Heart left ventricle (tissue), 13 donors: ENCODE data around the gene NOS1AP.

Source experiments
- POLR2A ChIP-seq, 2 donors: fragments of 450-650 bp; IDR thresholded peaks; one replicate each; pipeline ENCODE4 v1.6.1; 2017; ENCODE audit warnings: antibody characterized with exemption in 2 of 2, mild to moderate bottlenecking in 2 of 2, moderate library complexity in 2 of 2
- TF ChIP-seq, protein P1 (sequence below), 12 donors: fragments of 200-600 bp; sonication (generic) in 4 of 12; IDR thresholded peaks; one replicate each; pipeline versions ENCODE4 v1.5.0 to v1.8.0; 2018 to 2022; ENCODE audit warnings: antibody characterized with exemption in 12 of 12, mild to moderate bottlenecking in 5 of 12
- donor health status: ischemic (EF 13 %, LVEDD 7.1; RV severe dilation, severe dysfunction).
- donor health status: DM: no; HTN: yes; CAD: no.
- donor health status: DM: no; HTN: no; CAD: no.
- donor health status: ischemic (EF 25% LVEDD 6.9; RV normal size, moderate dysfunction).
- donor health status: ischemic (EF 25% LVEDD 5.7; RV mildly dilated, moderate dysfunction).
- donor health status: ischemic (EF 35%, LVEDD 5.7; RV mildly dilated, moderate dysfunction).
- donor health status: nonischemic (EF 11% LVEDD 7.7; RV severe dilation, severe dysfunction).
- donor health status: DM: yes; HTN: yes; CAD: no.
- donor health status: PGD.
- donor health status: ischemic (EF 29% LVEDD 5.4; RV normal size, mild dysfunction).
- donor health status: nonischemic (EF 23%, LVEDD 6.1; RV moderate dilation, normal function).

DNA sequence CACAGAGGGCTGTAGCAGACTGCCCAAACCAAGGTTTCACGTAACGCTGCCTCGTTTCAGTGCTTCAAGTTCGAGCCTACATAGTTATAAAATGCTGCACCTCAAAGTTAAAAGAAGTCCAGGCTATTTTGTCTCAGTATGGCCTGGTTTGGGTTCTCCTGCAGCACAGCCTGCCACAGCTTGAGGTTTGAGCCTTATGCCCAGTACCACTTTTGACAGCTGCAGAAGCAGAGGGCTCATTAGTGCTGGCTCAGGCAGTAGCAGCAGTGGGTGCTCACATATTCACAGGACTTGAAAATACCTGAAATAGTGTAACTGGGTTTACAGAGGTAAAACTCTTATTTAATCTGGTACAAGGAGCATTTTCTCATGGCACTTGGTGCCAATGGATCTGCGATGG, 291.9 kb downstream of the NOS1AP start:
- TF ChIP-seq, protein P1, sequence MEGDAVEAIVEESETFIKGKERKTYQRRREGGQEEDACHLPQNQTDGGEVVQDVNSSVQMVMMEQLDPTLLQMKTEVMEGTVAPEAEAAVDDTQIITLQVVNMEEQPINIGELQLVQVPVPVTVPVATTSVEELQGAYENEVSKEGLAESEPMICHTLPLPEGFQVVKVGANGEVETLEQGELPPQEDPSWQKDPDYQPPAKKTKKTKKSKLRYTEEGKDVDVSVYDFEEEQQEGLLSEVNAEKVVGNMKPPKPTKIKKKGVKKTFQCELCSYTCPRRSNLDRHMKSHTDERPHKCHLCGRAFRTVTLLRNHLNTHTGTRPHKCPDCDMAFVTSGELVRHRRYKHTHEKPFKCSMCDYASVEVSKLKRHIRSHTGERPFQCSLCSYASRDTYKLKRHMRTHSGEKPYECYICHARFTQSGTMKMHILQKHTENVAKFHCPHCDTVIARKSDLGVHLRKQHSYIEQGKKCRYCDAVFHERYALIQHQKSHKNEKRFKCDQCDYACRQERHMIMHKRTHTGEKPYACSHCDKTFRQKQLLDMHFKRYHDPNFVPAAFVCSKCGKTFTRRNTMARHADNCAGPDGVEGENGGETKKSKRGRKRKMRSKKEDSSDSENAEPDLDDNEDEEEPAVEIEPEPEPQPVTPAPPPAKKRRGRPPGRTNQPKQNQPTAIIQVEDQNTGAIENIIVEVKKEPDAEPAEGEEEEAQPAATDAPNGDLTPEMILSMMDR (IDR thresholded peaks at IDR 0.05): no peak
- no peak for TF ChIP-seq POLR2A (IDR thresholded peaks at IDR 0.05)
